ENCODE measurements around the gene CCER1.

The CCER1 gene

DNA sequence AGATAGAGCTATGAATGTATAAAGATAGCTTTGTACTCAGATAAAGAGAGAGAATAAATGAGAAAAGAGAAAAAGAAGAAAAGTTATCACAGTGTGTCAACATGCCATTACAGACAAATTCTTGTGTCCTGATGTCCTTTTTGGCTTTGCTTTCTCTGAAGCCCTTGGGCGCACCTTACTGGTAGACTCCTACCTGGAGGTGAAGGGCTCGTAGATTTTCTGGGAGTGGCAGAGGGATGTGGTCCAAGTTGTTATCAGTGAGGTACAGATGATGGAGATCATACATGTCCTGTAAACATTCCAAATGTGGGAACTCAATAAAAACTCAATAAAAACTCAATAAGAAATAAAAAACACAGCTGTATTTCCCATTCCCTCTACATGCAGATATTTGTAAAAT, 14.9 kb upstream of the CCER1 start:
- Histone ChIP-seq H3K4me3 (ENCODE audit: low read length, poor library complexity, severe bottlenecking) (no peak overlapping the region), H3F3A (ENCODE audit: low read depth) (no peaks in the 10 kb centered on the region), H3K4me2 (ENCODE audit: low read depth, low read length, poor library complexity, severe bottlenecking) (no peak overlapping the region), H3K9me3 (ENCODE audit: insufficient read depth, low read depth, low read length) (no peaks in the 10 kb centered on the region), H4K20me1 (ENCODE audit: insufficient read depth, low read length, poor library complexity, severe bottlenecking) (no peaks in the 10 kb centered on the region), H3K9me2 (replicated peaks; ENCODE audit: low read depth, low read length) (no peaks in the 10 kb centered on the region), H2AFZ (ENCODE audit: low read length) (no peak overlapping the region), H3K27me3 (ENCODE audit: insufficient read depth, low read length, poor library complexity, severe bottlenecking) (no peaks in the 10 kb centered on the region), H3K9ac (ENCODE audit: low read depth, low read length, poor library complexity, severe bottlenecking) (no peak overlapping the region), H3K79me2 (ENCODE audit: insufficient read depth, low read length) (no peaks in the 10 kb centered on the region), H3K4me1 (ENCODE audit: insufficient read depth, low read length, poor library complexity, severe bottlenecking) (no peaks in the 10 kb centered on the region), H3K36me3 (ENCODE audit: insufficient read depth, low read length) (no peaks in the 10 kb centered on the region)
- TF ChIP-seq EZH2phosphoT487 (IDR thresholded peaks at IDR 0.05; ENCODE audit: borderline replicate concordance) = no peak
- TF ChIP-seq CTCF (conservative IDR thresholded peaks at IDR 0.05; ENCODE audit: low read length) = no peak

DNA sequence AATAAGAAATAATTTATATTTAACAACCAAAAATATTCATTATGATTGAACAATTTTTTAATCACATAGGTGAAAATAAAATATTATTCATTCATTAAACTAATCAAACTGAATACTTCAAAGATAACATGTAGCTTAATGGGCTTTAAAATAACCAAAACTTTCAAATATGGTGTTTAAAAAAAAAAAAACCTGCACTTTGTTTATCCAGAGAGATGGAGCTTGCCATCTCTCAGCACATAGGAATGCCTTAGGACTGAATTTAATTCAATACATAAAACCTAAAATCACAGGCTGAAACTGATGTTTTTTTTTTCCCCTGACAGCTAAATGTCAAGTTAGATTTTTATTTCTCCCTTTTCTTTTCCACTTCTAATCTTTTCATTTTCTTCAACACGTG, 14.4 kb upstream of the CCER1 start:
- TF ChIP-seq CTCF (conservative IDR thresholded peaks at IDR 0.05; ENCODE audit: low read length) (no peak), EZH2phosphoT487 (IDR thresholded peaks at IDR 0.05; ENCODE audit: borderline replicate concordance) (no peak)
- Histone ChIP-seq H4K20me1 (ENCODE audit: insufficient read depth, low read length, poor library complexity, severe bottlenecking) (no peaks in the 10 kb centered on the region), H3K4me1 (ENCODE audit: insufficient read depth, low read length, poor library complexity, severe bottlenecking) (no peaks in the 10 kb centered on the region), H2AFZ (ENCODE audit: low read length) (no peak overlapping the region), H3K4me2 (ENCODE audit: low read depth, low read length, poor library complexity, severe bottlenecking) (no peak overlapping the region), H3K9me3 (ENCODE audit: insufficient read depth, low read depth, low read length) (no peaks in the 10 kb centered on the region), H3K4me3 (ENCODE audit: low read length, poor library complexity, severe bottlenecking) (no peak overlapping the region), H3K27me3 (ENCODE audit: insufficient read depth, low read length, poor library complexity, severe bottlenecking) (no peaks in the 10 kb centered on the region), H3K9ac (ENCODE audit: low read depth, low read length, poor library complexity, severe bottlenecking) (no peak overlapping the region), H3K36me3 (ENCODE audit: insufficient read depth, low read length) (no peaks in the 10 kb centered on the region), H3K79me2 (ENCODE audit: insufficient read depth, low read length) (no peaks in the 10 kb centered on the region), H3F3A (ENCODE audit: low read depth) (no peaks in the 10 kb centered on the region), H3K9me2 (replicated peaks; ENCODE audit: low read depth, low read length) (no peaks in the 10 kb centered on the region)

DNA sequence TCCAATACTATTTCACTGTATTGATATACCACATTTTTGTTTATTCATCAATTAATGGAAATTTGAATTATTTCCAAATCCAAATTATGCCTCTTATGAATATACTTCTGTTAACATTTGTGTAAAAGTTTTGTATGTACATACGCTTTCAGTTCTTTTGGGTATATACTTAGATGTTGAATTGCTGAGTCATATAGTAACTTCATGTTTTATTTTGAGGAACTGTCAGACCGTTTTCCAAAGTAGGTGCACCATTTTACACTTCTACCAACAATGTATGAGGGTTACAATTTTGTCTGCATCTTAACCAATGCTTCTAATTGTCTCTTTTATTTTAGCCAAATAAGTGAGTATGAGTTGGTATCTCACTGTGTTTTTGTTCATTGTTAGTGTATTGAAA, 10.2 kb upstream of the CCER1 start:
- no peaks in the 10 kb centered on the region for H4K20me1 ChIP-seq (ENCODE audit: insufficient read depth, low read length, poor library complexity, severe bottlenecking)
- no peak overlapping the region for H3K4me2 ChIP-seq (ENCODE audit: low read depth, low read length, poor library complexity, severe bottlenecking)
- no peaks in the 10 kb centered on the region for H3K4me1 ChIP-seq (ENCODE audit: insufficient read depth, low read length, poor library complexity, severe bottlenecking)
- no peak overlapping the region for H2AFZ ChIP-seq (ENCODE audit: low read length)
- H3K4me3 ChIP-seq (ENCODE audit: low read length, poor library complexity, severe bottlenecking) = no peak overlapping the region
- H3K79me2 ChIP-seq (ENCODE audit: insufficient read depth, low read length) = no peaks in the 10 kb centered on the region
- no peaks in the 10 kb centered on the region for H3F3A ChIP-seq (ENCODE audit: low read depth)
- no peaks in the 10 kb centered on the region for H3K9me3 ChIP-seq (ENCODE audit: insufficient read depth, low read depth, low read length)
- TF ChIP-seq CTCF (conservative IDR thresholded peaks at IDR 0.05; ENCODE audit: low read length) (no peak), EZH2phosphoT487 (IDR thresholded peaks at IDR 0.05; ENCODE audit: borderline replicate concordance) (no peak)
- H3K9me2 ChIP-seq (replicated peaks; ENCODE audit: low read depth, low read length) = no peaks in the 10 kb centered on the region
- no peaks in the 10 kb centered on the region for H3K36me3 ChIP-seq (ENCODE audit: insufficient read depth, low read length)
- no peaks in the 10 kb centered on the region for H3K27me3 ChIP-seq (ENCODE audit: insufficient read depth, low read length, poor library complexity, severe bottlenecking)
- H3K9ac ChIP-seq (ENCODE audit: low read depth, low read length, poor library complexity, severe bottlenecking) = no peak overlapping the region

Data from Loucy (cell line).